BJ (cell line): ENCODE results near the gene ANO9. TPM values are rescaled to one million over a fixed set of nuclear protein-coding genes. Genes with fewer than 3 reads are reported as not detected.

Experiments used
- CTCF ChIA-PET: fragments of 350-600 bp; formaldehyde crosslinking; extraction: SDS; loops from one replicate; lab custom pipeline; 2021; ENCODE audit warnings: antibody characterized with exemption, inconsistent platforms; lab: Yijun Ruan, JAX
- POLR2A ChIA-PET: fragments of 300-600 bp; sonication (Branson Sonifier 250); formaldehyde crosslinking; extraction: SDS; loops from one replicate; lab custom pipeline; 2021; ENCODE audit warnings: antibody characterized with exemption; lab: Charles Lee
- DNase-seq: peaks from one replicate; pipeline ENCODE4 v3.0.0-alpha.2; 2011; ENCODE audit warnings: low read depth
- H3K27me3 ChIP-seq: 2 replicates; pipeline ENCODE4 v1.6.0; 2011; ENCODE audit warnings: low read length; ENCODE audit not compliant: control insufficient read depth, insufficient read depth
- H3K36me3 ChIP-seq: 2 replicates; pipeline ENCODE4 v1.5.1; 2011; ENCODE audit warnings: low read length; ENCODE audit not compliant: control insufficient read depth, insufficient read depth
- H3K4me3 ChIP-seq: 2 replicates; pipeline ENCODE4 v1.5.1; 2011; ENCODE audit warnings: low read depth, mild to moderate bottlenecking, control low read depth, low read length
- CTCF ChIP-seq: IDR thresholded peaks from 2 replicates; pipeline ENCODE4 v1.5.1; 2011; ENCODE audit warnings: low read depth, mild to moderate bottlenecking, control low read depth, inconsistent platforms, low read length, moderate library complexity; ENCODE audit not compliant: insufficient read depth
- polyA plus RNA-seq: library from polyadenylated mRNA; depleted of rRNA; stranded (reverse); fragments of >200 nt; gene quantifications from 2 replicates; pipeline ENCODE4 v1.2.3, GENCODE V29; 2011

Gene ANO9
- polyA plus RNA-seq, 1 experiment = not detected

GRCh38 chr11:488992-489391, 47.2 kb upstream of the ANO9 start:
- no peak for TF ChIP-seq CTCF
- peaks cover 11% of the 10 kb centered on the region for H3K36me3 ChIP-seq
- ChIA-PET CTCF (no interaction called here), POLR2A (no interaction called here)
- no peak overlapping the region for H3K4me3 ChIP-seq
- no peak for DNase-seq
- no peaks in the 10 kb centered on the region for H3K27me3 ChIP-seq

DNA sequence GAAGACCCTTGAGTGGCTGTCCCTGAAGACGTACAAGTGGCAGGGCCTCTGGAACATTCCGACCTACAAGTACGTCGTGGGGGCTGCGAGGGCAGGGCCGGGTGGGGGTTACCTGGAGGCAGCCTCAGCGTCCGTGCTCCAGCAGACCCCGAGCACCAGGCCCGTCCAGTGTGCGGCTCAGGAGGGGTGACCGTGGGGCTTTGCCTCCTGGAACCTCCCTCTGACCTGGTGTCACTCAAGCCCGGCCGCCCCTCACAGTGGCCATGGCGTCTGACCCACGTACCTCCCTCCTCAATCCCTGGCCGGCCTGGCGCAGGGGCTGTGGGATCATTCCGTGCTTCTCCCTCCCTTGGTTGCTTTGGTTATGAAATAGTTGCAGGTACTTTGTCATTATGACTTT, 46.8 kb upstream of the ANO9 start:
- POLR2A ChIA-PET = no interaction called here

DNA sequence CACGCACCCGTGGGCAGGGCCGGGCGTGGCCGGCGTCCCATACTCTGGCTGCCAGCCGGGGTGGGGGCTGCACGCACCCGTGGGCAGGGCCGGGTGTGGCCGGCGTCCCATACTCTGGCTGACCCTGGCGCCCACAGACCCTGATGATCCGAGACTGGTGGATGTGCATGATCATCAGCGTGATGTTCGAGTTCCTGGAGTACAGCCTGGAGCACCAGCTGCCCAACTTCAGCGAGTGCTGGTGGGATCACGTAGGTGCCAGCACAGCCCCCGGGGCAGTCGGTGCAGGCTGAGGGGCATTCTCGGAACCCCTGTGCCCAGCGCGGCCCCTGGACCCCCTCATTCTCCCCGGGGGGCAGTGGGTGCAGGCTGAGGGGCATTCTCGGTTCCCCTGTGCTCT, 46.3 kb upstream of the ANO9 start:
- no peak for TF ChIP-seq CTCF
- H3K27me3 ChIP-seq = no peaks in the 10 kb centered on the region
- ChIA-PET CTCF (no interaction called here), POLR2A (no interaction called here)
- H3K4me3 ChIP-seq = no peak overlapping the region
- DNase-seq = no peak
- peaks cover 9% of the 10 kb centered on the region for H3K36me3 ChIP-seq

More for the DNA sequence above, 46.8 kb upstream of the ANO9 start:
- H3K4me3 ChIP-seq = no peak overlapping the region
- H3K27me3 ChIP-seq = no peaks in the 10 kb centered on the region
- peaks cover 9% of the 10 kb centered on the region for H3K36me3 ChIP-seq
- CTCF ChIA-PET = no interaction called here
- DNase-seq = no peak
- TF ChIP-seq CTCF = no peak

GRCh38 chr11:487571-488021, 45.8 kb upstream of the ANO9 start:
- H3K36me3 ChIP-seq = peaks cover 7% of the 10 kb centered on the region
- POLR2A ChIA-PET = no interaction called here
- no peak for TF ChIP-seq CTCF
- CTCF ChIA-PET = no interaction called here
- DNase-seq = no peak
- no peak overlapping the region for H3K4me3 ChIP-seq
- no peaks in the 10 kb centered on the region for H3K27me3 ChIP-seq

- peaks cover 6% of the 10 kb centered on the region for H3K36me3 ChIP-seq
- no peak for DNase-seq
- ChIA-PET CTCF (no interaction called here), POLR2A (no interaction called here)
- no peak overlapping the region for H3K4me3 ChIP-seq
- H3K27me3 ChIP-seq = no peaks in the 10 kb centered on the region
- no peak for TF ChIP-seq CTCF
These were observed 44.4 kb upstream of the ANO9 start for GRCh38 chr11:486189-486588.
